CD14-positive monocyte (primary cell): Measurements from ENCODE around the gene DENND4B. TPM values are rescaled to one million over a fixed set of nuclear protein-coding genes. Genes with fewer than 3 reads are reported as not detected.
"Not testable (repeated sequence)": the region's sequence is repeated elsewhere in the genome, so short reads cannot be mapped to it uniquely, and the experiment has no call there.

ENCODE experiments used
- DNase-seq, 3 donors: peaks; one replicate each; pipeline ENCODE4 v3.0.0-alpha.2; 2011 to 2022
- H2AFZ ChIP-seq: 2 replicates; pipeline ENCODE4 v1.6.0; 2012; ENCODE audit warnings: mild to moderate bottlenecking, low read depth, low read length, inconsistent platforms; ENCODE audit not compliant: insufficient read depth, poor library complexity, severe bottlenecking
- H3K27ac ChIP-seq, 2 donors: 1 replicate in 1 of 2; 2 replicates in 1 of 2; pipeline ENCODE4 v1.5.1; 2012 to 2013; ENCODE audit warnings: low read length in 2 of 2, control low read depth in 1 of 2, inconsistent platforms in 1 of 2, low read depth in 1 of 2, mild to moderate bottlenecking in 1 of 2
- H3K27me3 ChIP-seq, 2 donors: one replicate each; pipeline versions ENCODE4 v1.6.0 to v1.6.1; 2011 to 2013; ENCODE audit warnings: low read length in 2 of 2; ENCODE audit not compliant: control insufficient read depth in 2 of 2, insufficient read depth in 2 of 2
- H3K36me3 ChIP-seq, 2 donors: replicated peaks in 1 of 2; 1 replicate in 1 of 2; 2 replicates in 1 of 2; pipeline versions ENCODE4 v1.5.1 to v1.6.1; 2012 to 2013; ENCODE audit warnings: low read length in 2 of 2, control low read depth in 1 of 2, inconsistent platforms in 1 of 2, mild to moderate bottlenecking in 1 of 2; ENCODE audit not compliant: insufficient read depth in 2 of 2, control insufficient read depth in 1 of 2
- H3K4me1 ChIP-seq, 2 donors: 1 replicate in 1 of 2; 2 replicates in 1 of 2; pipeline versions ENCODE4 v1.5.1 to v1.6.1; 2012 to 2013; ENCODE audit warnings: low read length in 2 of 2, control low read depth in 1 of 2, inconsistent platforms in 1 of 2, mild to moderate bottlenecking in 1 of 2, moderate library complexity in 1 of 2; ENCODE audit not compliant: insufficient read depth in 2 of 2, control insufficient read depth in 1 of 2
- H3K4me2 ChIP-seq: replicated peaks from 2 replicates; pipeline ENCODE3; 2012; ENCODE audit warnings: low read length, moderate library complexity, mild to moderate bottlenecking; ENCODE audit not compliant: poor library complexity, severe bottlenecking; ENCODE audit errors: extremely low read depth
- H3K4me3 ChIP-seq, 3 experiments: fragments of 200-600 bp in 1 of 3; sonication (generic) in 1 of 3; replicated peaks in 1 of 3; 1 replicate in 2 of 3; 2 replicates in 1 of 3; pipeline ENCODE4 v1.5.1; 2011 to 2013; ENCODE audit warnings: low read length in 3 of 3, mild to moderate bottlenecking in 3 of 3, control low read depth in 2 of 3, low read depth in 2 of 3, inconsistent platforms in 1 of 3, moderate library complexity in 1 of 3
- H3K79me2 ChIP-seq: 2 replicates; pipeline ENCODE4 v1.6.0; 2012; ENCODE audit warnings: mild to moderate bottlenecking, control low read depth, inconsistent platforms, low read length, moderate library complexity; ENCODE audit not compliant: insufficient read depth
- H3K9ac ChIP-seq: 2 replicates; pipeline ENCODE4 v1.6.0; 2017; ENCODE audit warnings: low read length, mild to moderate bottlenecking; ENCODE audit not compliant: insufficient read depth, poor library complexity, severe bottlenecking
- H3K9me3 ChIP-seq, 2 donors: replicated peaks in 1 of 2; 1 replicate in 1 of 2; 2 replicates in 1 of 2; pipeline versions ENCODE4 v1.5.1 to v1.6.1; 2012 to 2013; ENCODE audit warnings: low read length in 2 of 2, control low read depth in 1 of 2; ENCODE audit not compliant: control insufficient read depth in 1 of 2, insufficient read depth in 1 of 2
- H4K20me1 ChIP-seq: 2 replicates; pipeline ENCODE4 v1.6.0; 2012; ENCODE audit warnings: mild to moderate bottlenecking, low read length, control low read depth, moderate library complexity; ENCODE audit not compliant: insufficient read depth
- H3K27ac Mint-ChIP-seq, 7 donors: one replicate each; pipeline ENCODE4 v1.8.0; 2020; ENCODE audit warnings: mild to moderate bottlenecking in 7 of 7, mixed read lengths in 7 of 7, moderate library complexity in 6 of 7, inconsistent platforms in 2 of 7
- H3K27me3 Mint-ChIP-seq, 3 donors: one replicate each; pipeline ENCODE4 v1.8.0; 2021 to 2022; ENCODE audit warnings: low read depth in 3 of 3, mild to moderate bottlenecking in 3 of 3, mixed read lengths in 3 of 3, moderate library complexity in 3 of 3, inconsistent platforms in 1 of 3
- H3K36me3 Mint-ChIP-seq, 2 donors: one replicate each; pipeline ENCODE4 v1.8.0; 2020; ENCODE audit warnings: mixed read lengths in 2 of 2, inconsistent platforms in 1 of 2, mild to moderate bottlenecking in 1 of 2
- H3K4me1 Mint-ChIP-seq: one replicate; pipeline ENCODE4 v1.8.0; 2020; ENCODE audit warnings: mild to moderate bottlenecking, mixed read lengths
- H3K4me3 Mint-ChIP-seq, 2 donors: one replicate each; pipeline ENCODE4 v1.8.0; 2020; ENCODE audit warnings: mild to moderate bottlenecking in 2 of 2, mixed read lengths in 2 of 2, moderate library complexity in 1 of 2
- H3K9me3 Mint-ChIP-seq, 7 donors: one replicate each; pipeline ENCODE4 v1.8.0; 2020 to 2022; ENCODE audit warnings: mixed read lengths in 7 of 7, mild to moderate bottlenecking in 6 of 7, moderate library complexity in 6 of 7, inconsistent platforms in 2 of 7
- CTCF ChIP-seq: fragments of 200-600 bp; IDR thresholded peaks from one replicate; pipeline ENCODE4 v1.8.0; 2022; ENCODE audit warnings: antibody characterized with exemption, mild to moderate bottlenecking
- WGBS: methylation state at CpG from one replicate; pipeline ENCODE4 v1.1.5; 2013; ENCODE audit warnings: missing lambda C conversion rate; ENCODE audit not compliant: insufficient coverage; 5-methylcytosine and 5-hydroxymethylcytosine counted together
- intact Hi-C, 2 donors: fragments of 100-400 bp; cut with micrococcal nuclease; formaldehyde crosslinking; loops; one replicate each; pipeline versions ENCODE4 v1.15.0 to v1.15.1; 2023
- polyA plus RNA-seq, 3 donors: library from polyadenylated mRNA; depleted of rRNA in 1 of 3; unstranded in 2 of 3; stranded (reverse) in 1 of 3; fragments of 300-500 nt in 2 of 3; fragments of >200 nt in 1 of 3; fragmentation: Illumina TruSeq in 2 of 3; gene quantifications; 1 replicate in 2 of 3; 2 replicates in 1 of 3; pipeline ENCODE4 v1.2.3, GENCODE V29; 2012 to 2021

Gene DENND4B
- polyA plus RNA-seq, 3 donors = 7.8 to 324 (median 10.9) TPM

- no peak for DNase-seq
- Histone ChIP-seq H3K79me2 (peaks cover 97% of the 10 kb centered on the region), H3K27ac (no peak overlapping the region), H3K27me3 (no peaks in the 10 kb centered on the region), H2AFZ (no peak overlapping the region), H3K9ac (no peak overlapping the region), H3K4me3 (no peak overlapping the region), H3K9me3 (no peaks in the 10 kb centered on the region), H3K4me2 (no peak overlapping the region), H3K4me1 (no peaks in the 10 kb centered on the region), H4K20me1 (peaks cover 77% of the 10 kb centered on the region), H3K36me3 (peaks cover 3 to 29% of the 10 kb centered on the region in 2 donors)
- no peak for TF ChIP-seq CTCF
- Mint-ChIP-seq H3K27me3 (no peaks in the 10 kb centered on the region), H3K9me3 (no peaks in the 10 kb centered on the region), H3K4me3 (no peak overlapping the region), H3K27ac (peak overlapping the region in 2 of 7 donors; percentile 18 to 55), H3K36me3 (peaks cover 13 to 43% of the 10 kb centered on the region in 2 donors), H3K4me1 (peaks cover 3% of the 10 kb centered on the region)
- no CpG with 5 or more reads among the region's 1 CpG for WGBS
- intact Hi-C loops = loop anchor here in 1 of 2 donors (10.0 kb wide), 1 partner anchor 62 kb away; no protein-coding TSS in a partner anchor
These were observed 40.1 kb downstream of the DENND4B start for GRCh38 chr1:153906396-153906795.

- WGBS = 100% methylated on average over 3 of the region's 8 CpGs
- H3K4me1 Mint-ChIP-seq, H3K4me3 ChIP-seq, H3K27ac ChIP-seq, H3K27me3 Mint-ChIP-seq, H3K4me2 ChIP-seq, H3K4me3 Mint-ChIP-seq, H2AFZ ChIP-seq, H3K27me3 ChIP-seq, H3K9me3 Mint-ChIP-seq, H3K9me3 ChIP-seq, DNase-seq, H3K9ac ChIP-seq, H3K4me1 ChIP-seq: not testable (repeated sequence)
- Mint-ChIP-seq H3K36me3 (peaks cover 13 to 40% of the 10 kb centered on the region in 2 donors), H3K27ac (peak overlapping the region in 2 of 7 donors; percentile 2 to 42)
- intact Hi-C loops = loop anchor here in 1 of 2 donors (10.0 kb wide), 1 partner anchor 61 kb away; no protein-coding TSS in a partner anchor
- Histone ChIP-seq H4K20me1 (peaks cover 76% of the 10 kb centered on the region), H3K79me2 (peaks cover 97% of the 10 kb centered on the region), H3K36me3 (peaks cover 3 to 29% of the 10 kb centered on the region in 2 donors)
These were observed 40.6 kb downstream of the DENND4B start for GRCh38 chr1:153905908-153906307.
